HG02642 (cell line): ENCODE data around the gene CTSW.
A peak's percentile ranks its signal among the peaks of the same experiment; 100 is the strongest.

Experiments
- ATAC-seq: cut with Tn5 transposase; IDR thresholded peaks from one replicate; pipeline ENCODE4 v1.9.1; 2021; ENCODE audit warnings: mild to moderate bottlenecking; ENCODE audit not compliant: unreplicated experiment, poor library complexity

CTSW gene

GRCh38 chr11:65865550-65866172, 14.0 kb upstream of the CTSW start:
- ATAC-seq, result no peak

GRCh38 chr11:65866509-65867283, 12.9 kb upstream of the CTSW start:
- no peak for ATAC-seq

GRCh38 chr11:65867284-65868071, 12.2 kb upstream of the CTSW start:
- no peak for ATAC-seq

- ATAC-seq, result no peak
Measured at GRCh38 chr11:65868076-65868667, 11.5 kb upstream of the CTSW start.

GRCh38 chr11:65868907-65869306, 10.7 kb upstream of the CTSW start:
- ATAC-seq, result no peak

GRCh38 chr11:65869643-65870306, 9.9 kb upstream of the CTSW start:
- no peak for ATAC-seq

- no peak for ATAC-seq
Measured at GRCh38 chr11:65870307-65870658, 9.4 kb upstream of the CTSW start.

DNA sequence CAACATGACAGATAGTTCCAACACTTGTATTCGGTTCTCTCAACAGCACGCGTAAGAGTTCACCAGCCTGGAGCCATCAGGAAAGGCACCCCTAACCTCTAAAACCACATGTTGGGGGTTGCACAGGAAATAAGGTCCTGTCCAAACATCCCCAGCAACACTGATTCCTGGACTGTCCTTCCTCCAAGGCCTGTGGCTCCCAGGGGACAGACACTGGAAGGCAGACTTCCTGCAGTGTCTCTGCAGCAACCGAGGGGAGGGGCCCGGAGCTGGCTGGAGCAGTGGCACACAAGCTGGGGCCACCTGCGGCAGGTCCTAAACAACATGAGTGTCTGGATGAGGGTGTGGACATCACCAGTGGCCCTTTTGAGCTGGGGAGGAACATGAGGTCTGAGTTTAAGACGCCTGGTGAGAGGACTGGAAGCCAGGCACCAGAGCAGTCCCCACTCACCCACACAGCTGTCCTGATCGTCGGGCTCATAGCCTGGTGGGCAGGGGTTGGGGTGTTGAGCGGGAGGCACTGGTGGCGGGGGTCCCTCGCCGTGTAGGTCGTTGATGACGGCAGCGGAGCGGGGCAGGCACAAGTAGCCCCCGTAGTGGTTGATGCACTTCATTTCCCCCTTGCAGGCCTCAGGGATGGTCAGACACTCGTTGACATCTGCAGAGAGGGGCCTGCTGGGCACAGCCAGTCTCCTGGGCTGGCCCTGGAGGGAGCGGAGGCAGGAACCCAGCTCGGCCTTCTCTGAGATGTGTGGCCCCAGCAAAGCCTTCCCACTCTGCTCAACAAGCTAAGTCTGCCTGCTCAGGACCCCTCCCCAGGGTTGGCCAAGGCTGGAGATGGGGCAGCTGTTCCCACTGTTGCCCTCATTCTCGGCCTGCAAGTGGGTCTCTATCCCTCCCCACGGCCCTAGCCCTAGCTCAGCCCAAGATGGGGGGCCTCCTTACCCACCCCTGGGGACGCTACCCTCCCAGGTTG, 8.6 kb upstream of the CTSW start:
- ATAC-seq, result no peak

DNA sequence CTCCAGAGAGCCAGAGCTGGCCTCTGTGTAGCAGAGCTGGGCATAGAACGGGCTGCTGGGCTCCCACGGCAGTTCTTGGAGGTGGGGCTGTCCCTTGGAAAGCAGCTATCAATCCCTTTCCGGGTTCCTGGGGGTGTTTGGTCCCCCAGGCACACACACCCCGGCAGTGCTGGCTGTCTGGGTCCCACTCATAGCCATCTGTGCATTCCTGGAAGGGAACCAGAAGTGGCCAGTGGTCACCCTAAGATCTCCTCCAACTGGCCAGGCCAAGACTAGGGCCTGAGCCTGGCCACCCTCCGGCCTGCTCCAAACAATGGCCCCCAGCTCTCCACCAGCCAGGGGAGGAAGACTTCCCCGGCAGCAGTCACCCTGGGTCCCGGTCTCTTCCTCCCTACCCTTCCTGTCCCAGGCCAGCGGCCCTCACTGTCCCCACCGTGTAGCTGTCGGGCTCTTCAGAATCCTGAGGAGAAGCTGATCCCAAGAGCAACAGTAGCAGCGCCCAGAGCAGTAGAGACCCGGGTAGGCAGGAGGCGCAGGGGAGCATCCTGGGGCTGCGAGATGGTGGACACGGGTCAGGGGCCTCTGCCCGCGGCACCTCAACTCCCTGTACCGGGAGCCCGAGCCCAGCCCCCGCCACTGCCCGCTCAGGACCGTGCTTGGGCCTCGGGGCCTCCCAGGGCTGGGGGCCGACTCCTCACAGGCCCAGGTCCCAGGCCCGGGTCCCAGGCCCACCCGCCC, 7.7 kb upstream of the CTSW start:
- ATAC-seq, result no peak

GRCh38 chr11:65872586-65873317, 6.9 kb upstream of the CTSW start, which contains the start of gene EFEMP2:
Gene EFEMP2, minus strand, starts transcription at chr11:65872800. Its CDS starts 446 bp downstream, at chr11:65872354.
- ATAC-seq, result no peak

DNA sequence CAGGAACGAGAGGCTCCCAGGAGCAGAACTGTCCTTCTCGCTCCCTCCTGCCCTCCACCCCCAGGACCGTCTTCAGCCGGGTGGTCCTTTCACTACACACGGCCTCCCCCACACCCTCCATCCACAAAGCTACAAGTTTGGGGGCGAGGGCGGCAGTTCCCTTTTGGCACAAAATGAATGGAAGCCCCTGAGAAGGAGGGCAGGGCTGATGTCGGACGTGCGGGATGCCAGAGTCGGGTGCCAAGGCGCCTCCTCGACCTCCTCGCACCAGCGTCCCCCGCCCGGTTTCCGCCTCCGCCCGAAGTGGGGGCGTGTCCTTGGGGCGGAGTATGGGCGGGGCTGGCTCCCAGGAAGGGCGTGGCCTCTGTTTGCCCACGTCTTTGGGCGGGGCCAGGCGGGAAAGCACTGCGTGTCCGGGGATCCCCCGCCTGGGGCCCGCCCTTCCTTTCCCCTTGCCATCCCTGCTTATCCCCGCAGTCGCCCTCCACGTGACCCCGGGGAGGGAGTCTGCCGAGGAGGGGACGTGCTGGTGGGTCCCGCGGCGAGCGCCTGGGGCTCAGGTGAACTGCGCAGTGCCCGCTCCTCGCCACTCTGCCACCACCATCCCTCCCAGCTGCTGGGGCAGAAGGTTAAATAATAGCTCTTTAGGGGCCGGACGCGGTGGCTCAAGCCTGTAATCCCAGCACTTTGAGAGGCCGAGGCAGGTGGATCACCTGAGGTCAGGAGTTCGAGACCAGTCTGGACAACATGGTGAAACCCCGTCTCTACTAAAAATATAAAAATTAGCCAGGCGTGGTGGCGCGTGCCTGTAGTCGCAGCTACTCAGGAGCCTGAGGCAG, 6.1 kb upstream of the CTSW start:
- ATAC-seq, result peak; percentile 86

GRCh38 chr11:65880027-65880426, 390 bp downstream of the CTSW start:
- ATAC-seq, result no peak

- no peak for ATAC-seq
Measured at GRCh38 chr11:65880844-65881421, 1.3 kb downstream of the CTSW start.

DNA sequence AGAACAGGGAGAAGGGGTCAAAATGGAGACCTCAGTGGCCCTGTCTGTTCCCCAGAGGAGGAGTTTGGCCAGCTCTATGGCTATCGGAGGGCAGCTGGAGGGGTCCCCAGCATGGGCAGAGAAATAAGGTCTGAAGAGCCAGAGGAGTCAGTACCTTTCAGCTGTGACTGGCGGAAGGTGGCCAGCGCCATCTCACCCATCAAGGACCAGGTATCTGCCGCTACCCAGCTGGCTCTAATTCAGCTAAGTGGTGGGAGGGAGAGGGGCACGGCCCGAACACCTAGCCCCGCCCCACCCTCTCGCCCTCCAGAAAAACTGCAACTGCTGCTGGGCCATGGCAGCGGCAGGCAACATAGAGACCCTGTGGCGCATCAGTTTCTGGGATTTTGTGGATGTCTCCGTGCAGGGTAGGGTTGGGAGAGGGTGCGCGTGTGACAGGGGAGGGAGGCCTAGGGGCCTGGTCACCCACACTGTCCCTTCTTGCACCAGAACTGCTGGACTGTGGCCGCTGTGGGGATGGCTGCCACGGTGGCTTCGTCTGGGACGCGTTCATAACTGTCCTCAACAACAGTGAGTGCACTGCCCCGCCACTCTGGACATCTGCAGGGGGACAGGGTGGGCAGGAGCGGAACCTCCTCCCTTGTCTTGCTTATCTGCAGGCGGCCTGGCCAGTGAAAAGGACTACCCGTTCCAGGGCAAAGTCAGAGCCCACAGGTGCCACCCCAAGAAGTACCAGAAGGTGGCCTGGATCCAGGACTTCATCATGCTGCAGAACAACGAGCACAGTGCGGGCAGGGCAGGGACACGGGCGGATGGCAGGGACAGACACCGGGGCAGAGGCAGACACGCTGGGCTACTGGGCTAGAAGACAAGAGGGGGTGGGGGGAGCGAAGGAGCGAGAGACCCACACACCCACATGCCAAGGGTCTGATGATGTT, 2.8 kb downstream of the CTSW start:
- no peak for ATAC-seq

GRCh38 chr11:65883058-65883761, 3.6 kb downstream of the CTSW start:
- ATAC-seq, result no peak
